PC-3 (cell line): ENCODE measurements around the gene LYZ. TPM values are rescaled to one million over a fixed set of nuclear protein-coding genes. Genes with fewer than 3 reads are reported as not detected.
A peak's percentile ranks its signal among the peaks of the same experiment; 100 is the strongest.

ENCODE experiments used
- ATAC-seq: fragments of 200-7000 bp; cut with Tn5 transposase; 2 replicates; pipeline ENCODE4 v1.9.1; 2020; ENCODE audit warnings: mild to moderate bottlenecking, moderate library complexity
- BruUV-seq: library from RNA; stranded (reverse); fragments of 400-500 nt; replicated peaks from 2 replicates; lab custom pipeline; 2021; lab: Mats Ljungman, UMichigan
- CTCF ChIA-PET: fragments of 300-600 bp; sonication (Branson Sonifier 250); formaldehyde crosslinking; loops from one replicate; lab custom pipeline; 2022; ENCODE audit warnings: antibody characterized with exemption; lab: Charles Lee
- POLR2A ChIA-PET: fragments of 300-600 bp; sonication (Branson Sonifier 250); formaldehyde crosslinking; loops from one replicate; lab custom pipeline; 2022; ENCODE audit warnings: antibody characterized with exemption; ENCODE audit not compliant: unreplicated experiment; lab: Charles Lee
- DNase-seq: peaks from one replicate; pipeline ENCODE4 v3.0.0-alpha.2; 2015
- H2AFZ ChIP-seq: fragments of 300-600 bp; sonication (generic); 2 replicates; pipeline ENCODE4 v1.6.0; 2016; ENCODE audit warnings: antibody characterized with exemption, low read length
- H3F3A ChIP-seq: fragments of 300-600 bp; sonication (generic); one replicate; pipeline ENCODE4 v1.6.0; 2017; ENCODE audit warnings: antibody characterized with exemption, low read length, control low read depth, mild to moderate bottlenecking; ENCODE audit not compliant: unreplicated experiment
- H3K27ac ChIP-seq: fragments of 300-600 bp; sonication (generic); 2 replicates; pipeline ENCODE4 v1.5.1; 2016; ENCODE audit warnings: mild to moderate bottlenecking, low read length
- H3K27me3 ChIP-seq: fragments of 300-600 bp; sonication (generic); 2 replicates; pipeline ENCODE4 v1.6.1; 2016; ENCODE audit warnings: low read length, mixed read lengths
- H3K36me3 ChIP-seq: fragments of 300-600 bp; sonication (generic); 2 replicates; pipeline ENCODE4 v1.6.1; 2016; ENCODE audit warnings: low read depth, mixed run types, low read length, mixed read lengths
- H3K4me1 ChIP-seq: fragments of 300-600 bp; sonication (generic); 2 replicates; pipeline ENCODE4 v1.5.1; 2016; ENCODE audit warnings: low read length; ENCODE audit not compliant: insufficient read depth
- H3K4me2 ChIP-seq: fragments of 300-600 bp; sonication (generic); 2 replicates; pipeline ENCODE4 v1.6.0; 2016; ENCODE audit warnings: low read length
- H3K4me3 ChIP-seq: fragments of 300-600 bp; sonication (generic); 2 replicates; pipeline ENCODE4 v1.5.1; 2016; ENCODE audit warnings: mild to moderate bottlenecking, low read length, mixed read lengths
- H3K79me2 ChIP-seq: fragments of 300-600 bp; sonication (generic); 2 replicates; pipeline ENCODE4 v1.6.1; 2017; ENCODE audit warnings: low read length, mixed read lengths
- H3K9ac ChIP-seq: fragments of 300-600 bp; sonication (generic); 2 replicates; pipeline ENCODE4 v1.6.0; 2016; ENCODE audit warnings: mild to moderate bottlenecking, low read length
- H3K9me2 ChIP-seq: fragments of 300-600 bp; sonication (generic); replicated peaks from 2 replicates; pipeline ENCODE4 v1.6.1; 2016; ENCODE audit warnings: mixed run types, low read length, mixed read lengths
- H3K9me3 ChIP-seq: fragments of 300-600 bp; sonication (generic); 2 replicates; pipeline ENCODE4 v1.6.1; 2016; ENCODE audit warnings: low read length, mixed read lengths
- H4K20me1 ChIP-seq: fragments of 300-600 bp; sonication (generic); 2 replicates; pipeline ENCODE4 v1.6.1; 2016; ENCODE audit warnings: low read length, mixed read lengths
- EZH2 ChIP-seq: fragments of 300-600 bp; sonication (generic); IDR thresholded peaks from one replicate; pipeline ENCODE4 v1.6.1; 2017; ENCODE audit warnings: antibody characterized with exemption, mild to moderate bottlenecking, low read length; ENCODE audit not compliant: unreplicated experiment
- EZH2phosphoT487 ChIP-seq: fragments of 300-600 bp; sonication (generic); IDR thresholded peaks from 2 replicates; pipeline ENCODE4 v1.6.1; 2018; ENCODE audit warnings: mild to moderate bottlenecking, antibody characterized with exemption, low read length, borderline replicate concordance
- intact Hi-C: fragments of 100-400 bp; cut with micrococcal nuclease; formaldehyde crosslinking; loops from 2 replicates; pipeline ENCODE4 v1.9.0; 2023
- total RNA-seq: library from RNA; depleted of rRNA; stranded (reverse); fragments of >200 nt; gene quantifications from 2 replicates; pipeline ENCODE4 v1.2.3, GENCODE V29; 2014
- TF ChIP-seq, protein P1 (sequence below): fragments of 300-600 bp; sonication (generic); conservative IDR thresholded peaks from 2 replicates; pipeline ENCODE4 v1.5.1; 2017; ENCODE audit warnings: antibody characterized with exemption, low read depth, mild to moderate bottlenecking, low read length

The LYZ gene
- total RNA-seq, 1 experiment from 2014 or later = not detected

DNA sequence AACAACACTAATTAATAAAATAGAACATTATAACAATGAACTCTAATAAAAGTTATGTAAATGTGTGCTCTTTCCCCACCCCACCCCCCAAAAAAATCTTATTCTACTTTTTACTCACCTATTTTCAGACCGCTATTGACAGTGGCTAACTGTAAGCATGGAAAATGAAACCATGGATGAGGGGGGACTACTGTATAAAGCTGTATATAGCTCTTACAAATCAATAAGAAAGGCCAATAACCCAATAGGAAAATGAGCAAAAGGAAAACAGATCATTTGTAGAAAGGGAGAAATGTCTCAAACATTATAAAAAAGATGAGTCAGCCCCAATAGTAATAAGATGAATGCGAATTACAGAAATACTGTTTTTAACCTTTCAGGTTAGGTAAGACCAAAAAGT lies 38.7 kb downstream of the LYZ start:
- no peak overlapping the region for H3K27ac ChIP-seq
- BruUV-seq = no TSS peak
- no peak overlapping the region for H3K9ac ChIP-seq
- H3K4me3 ChIP-seq = no peak overlapping the region
- intact Hi-C loops = no loop called here
- H2AFZ ChIP-seq = no peak overlapping the region
- ChIA-PET CTCF (interaction anchor here (0.7 kb wide), 1 partner anchor 363 kb away, joined by 3 read pairs; no protein-coding TSS in a partner anchor), POLR2A (interaction anchor here (0.5 kb wide), 1 partner anchor 1099 kb away, joined by 4 read pairs; no protein-coding TSS in a partner anchor)
- no peaks in the 10 kb centered on the region for H3K27me3 ChIP-seq
- no peak overlapping the region for H3K4me2 ChIP-seq
- no peaks in the 10 kb centered on the region for H3F3A ChIP-seq
- no peaks in the 10 kb centered on the region for H3K9me2 ChIP-seq
- no peak for DNase-seq
- peaks cover 19% of the 10 kb centered on the region; the same call in 1 of the 2 replicates for H3K36me3 ChIP-seq
- H3K79me2 ChIP-seq = no peaks in the 10 kb centered on the region
- TF ChIP-seq EZH2 = no peak
- TF ChIP-seq EZH2phosphoT487 = no peak
- TF ChIP-seq, protein P1, sequence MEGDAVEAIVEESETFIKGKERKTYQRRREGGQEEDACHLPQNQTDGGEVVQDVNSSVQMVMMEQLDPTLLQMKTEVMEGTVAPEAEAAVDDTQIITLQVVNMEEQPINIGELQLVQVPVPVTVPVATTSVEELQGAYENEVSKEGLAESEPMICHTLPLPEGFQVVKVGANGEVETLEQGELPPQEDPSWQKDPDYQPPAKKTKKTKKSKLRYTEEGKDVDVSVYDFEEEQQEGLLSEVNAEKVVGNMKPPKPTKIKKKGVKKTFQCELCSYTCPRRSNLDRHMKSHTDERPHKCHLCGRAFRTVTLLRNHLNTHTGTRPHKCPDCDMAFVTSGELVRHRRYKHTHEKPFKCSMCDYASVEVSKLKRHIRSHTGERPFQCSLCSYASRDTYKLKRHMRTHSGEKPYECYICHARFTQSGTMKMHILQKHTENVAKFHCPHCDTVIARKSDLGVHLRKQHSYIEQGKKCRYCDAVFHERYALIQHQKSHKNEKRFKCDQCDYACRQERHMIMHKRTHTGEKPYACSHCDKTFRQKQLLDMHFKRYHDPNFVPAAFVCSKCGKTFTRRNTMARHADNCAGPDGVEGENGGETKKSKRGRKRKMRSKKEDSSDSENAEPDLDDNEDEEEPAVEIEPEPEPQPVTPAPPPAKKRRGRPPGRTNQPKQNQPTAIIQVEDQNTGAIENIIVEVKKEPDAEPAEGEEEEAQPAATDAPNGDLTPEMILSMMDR = no peak
- H3K4me1 ChIP-seq = 0 out of 2 replicates have a peak, but pooled peaks cover 7% of the 10 kb centered on the region
- ATAC-seq = no peak
- no peaks in the 10 kb centered on the region for H3K9me3 ChIP-seq
- H4K20me1 ChIP-seq = no peaks in the 10 kb centered on the region

DNA sequence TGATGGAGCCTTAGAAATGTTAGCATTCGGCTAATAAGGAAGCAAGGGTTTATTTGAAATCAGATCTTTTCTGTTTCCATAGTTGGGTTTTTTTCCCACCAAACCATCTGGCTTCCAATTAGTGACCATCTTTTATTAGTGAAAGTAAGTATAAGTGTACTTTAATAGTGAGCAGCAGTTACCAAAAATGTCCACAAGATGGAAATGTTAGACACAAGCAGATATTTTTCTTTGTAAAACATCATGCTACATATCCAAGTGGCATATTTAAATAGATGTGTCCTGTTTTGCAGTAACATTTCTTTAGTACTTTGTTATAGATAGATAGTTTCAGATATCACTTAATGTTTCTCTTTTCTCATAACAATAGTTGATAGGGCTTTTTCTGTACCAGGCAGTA lies 40.2 kb downstream of the LYZ start:
- Histone ChIP-seq H3K4me2 (no peak overlapping the region), H3K9me2 (no peaks in the 10 kb centered on the region), H4K20me1 (no peaks in the 10 kb centered on the region), H3F3A (no peaks in the 10 kb centered on the region), H3K79me2 (no peaks in the 10 kb centered on the region), H3K27me3 (no peaks in the 10 kb centered on the region), H2AFZ (no peak overlapping the region), H3K9ac (no peak overlapping the region), H3K4me1 (0 out of 2 replicates have a peak, but pooled peaks cover 7% of the 10 kb centered on the region), H3K36me3 (peaks cover 17% of the 10 kb centered on the region; the same call in 1 of the 2 replicates), H3K9me3 (no peaks in the 10 kb centered on the region), H3K27ac (no peak overlapping the region), H3K4me3 (no peak overlapping the region)
- CTCF ChIA-PET = no interaction called here
- intact Hi-C loops = loop anchor here (1.0 to 2.0 kb wide), 2 partner anchors 182 to 251 kb away; no protein-coding TSS in a partner anchor
- BruUV-seq = no TSS peak
- POLR2A ChIA-PET = no interaction called here
- peak; percentile 48; the same call in 1 of the 2 replicates for ATAC-seq
- TF ChIP-seq EZH2 (no peak), EZH2phosphoT487 (no peak)
- TF ChIP-seq, protein P1 = peak; percentile 76
- peak; percentile 71 for DNase-seq

DNA sequence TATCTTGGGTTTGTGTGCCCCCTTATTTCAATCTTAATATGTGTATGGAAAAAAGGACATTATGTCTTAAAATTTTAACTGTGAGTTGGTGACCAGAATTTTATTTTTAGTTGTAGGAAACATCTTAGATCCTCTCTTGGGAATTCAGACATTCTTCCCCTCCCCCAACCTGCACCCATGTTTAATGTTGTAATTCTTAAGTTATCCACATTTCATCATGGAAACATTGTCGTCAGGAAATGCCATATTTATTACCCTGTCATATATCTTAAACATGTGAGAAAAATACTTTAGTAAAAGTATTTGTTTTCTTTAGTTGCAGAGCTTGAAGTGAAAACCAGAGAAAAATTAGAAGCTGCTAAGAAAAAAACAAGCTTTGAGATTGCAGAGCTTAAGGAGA lies 41.6 kb downstream of the LYZ start:
- H3K27me3 ChIP-seq = no peaks in the 10 kb centered on the region
- CTCF ChIA-PET = no interaction called here
- no peak for DNase-seq
- no peak overlapping the region for H3K4me3 ChIP-seq
- no peaks in the 10 kb centered on the region for H3K79me2 ChIP-seq
- H2AFZ ChIP-seq = no peak overlapping the region
- peaks cover 13% of the 10 kb centered on the region; the same call in 1 of the 2 replicates for H3K36me3 ChIP-seq
- no peaks in the 10 kb centered on the region for H3F3A ChIP-seq
- no peak for ATAC-seq
- BruUV-seq = no TSS peak
- 0 out of 2 replicates have a peak, but pooled peaks cover 2% of the 10 kb centered on the region for H3K4me1 ChIP-seq
- intact Hi-C loops = loop anchor here (2.0 kb wide), 1 partner anchor 181 kb away; no protein-coding TSS in a partner anchor
- TF ChIP-seq EZH2 (no peak), EZH2phosphoT487 (no peak)
- TF ChIP-seq, protein P1 = no peak
- no peaks in the 10 kb centered on the region for H3K9me3 ChIP-seq
- H3K9me2 ChIP-seq = no peaks in the 10 kb centered on the region
- H3K27ac ChIP-seq = no peak overlapping the region
- no peak overlapping the region for H3K9ac ChIP-seq
- POLR2A ChIA-PET = interaction anchor here (0.7 kb wide), 1 partner anchor 70 kb away, joined by 5 read pairs; no protein-coding TSS in a partner anchor
- no peak overlapping the region for H3K4me2 ChIP-seq
- no peaks in the 10 kb centered on the region for H4K20me1 ChIP-seq
